Dedifferentiated amniotic fluid mesenchymal stem cell (primary cell): ENCODE results near the gene COA7.
A peak's percentile ranks its signal among the peaks of the same experiment; 100 is the strongest.

ENCODE experiments used
- DNase-seq: peaks from one replicate; pipeline ENCODE4 v3.0.0-alpha.2; 2016; ENCODE audit errors: extremely low spot score

Gene COA7

DNA sequence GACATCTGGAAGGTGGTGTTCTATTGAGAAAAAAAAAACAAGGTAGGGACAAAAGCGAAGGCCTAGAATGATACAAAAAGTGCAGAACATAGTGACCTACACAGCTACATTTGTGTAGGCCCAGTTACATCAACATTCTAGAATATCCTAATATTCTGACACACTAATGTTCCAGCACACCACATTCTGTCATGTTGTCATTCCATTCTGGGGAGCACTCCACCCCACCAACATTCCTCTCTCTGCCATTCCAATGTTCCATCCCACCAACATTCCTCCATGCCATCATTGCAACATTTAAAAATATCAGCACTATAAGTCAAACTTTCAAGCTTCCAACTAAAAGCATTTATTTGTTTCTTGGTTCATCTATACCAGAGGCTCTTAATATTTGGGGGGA is 28.5 kb downstream of the COA7 start:
- peak; percentile 83 for DNase-seq

DNA sequence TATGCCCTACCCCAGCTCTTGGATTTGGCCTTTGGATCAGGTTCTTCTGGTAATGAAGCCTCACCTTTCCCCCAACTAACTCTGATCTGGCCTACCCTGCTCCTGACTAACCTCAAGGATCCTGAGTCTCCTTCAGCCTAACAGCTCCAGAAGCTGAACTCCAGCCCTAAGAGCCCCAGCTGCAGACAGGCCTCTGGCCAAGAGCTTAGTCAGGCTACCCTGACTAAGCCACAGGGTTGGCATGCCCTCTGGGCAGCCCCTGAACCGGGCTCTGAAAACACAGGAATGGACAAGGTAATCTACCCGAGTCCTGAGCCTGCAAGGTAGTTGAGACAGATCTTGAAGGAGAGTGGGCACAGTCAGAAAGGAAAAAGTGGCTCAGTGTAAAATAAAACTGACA is 29.4 kb downstream of the COA7 start:
- no peak for DNase-seq

DNA sequence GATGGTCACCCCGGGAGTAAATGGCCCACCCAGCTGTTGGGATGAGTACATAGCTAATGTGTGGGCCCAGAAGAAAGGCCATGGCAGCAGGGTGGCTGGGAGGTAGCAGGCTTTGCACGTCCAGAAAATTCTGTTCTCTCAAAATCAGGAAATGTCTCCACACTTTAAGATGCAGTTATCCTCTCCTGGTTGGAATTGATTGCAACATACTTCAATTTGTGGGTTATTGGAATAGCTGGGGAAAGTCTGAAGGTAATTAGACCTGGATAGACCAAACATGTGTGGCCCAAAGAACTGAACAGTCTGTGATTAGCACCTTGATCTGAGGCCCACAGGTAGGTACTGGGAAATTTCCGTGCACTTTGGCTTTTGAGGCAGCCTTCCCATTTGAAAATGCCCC is 30.2 kb downstream of the COA7 start:
- no peak for DNase-seq

DNA sequence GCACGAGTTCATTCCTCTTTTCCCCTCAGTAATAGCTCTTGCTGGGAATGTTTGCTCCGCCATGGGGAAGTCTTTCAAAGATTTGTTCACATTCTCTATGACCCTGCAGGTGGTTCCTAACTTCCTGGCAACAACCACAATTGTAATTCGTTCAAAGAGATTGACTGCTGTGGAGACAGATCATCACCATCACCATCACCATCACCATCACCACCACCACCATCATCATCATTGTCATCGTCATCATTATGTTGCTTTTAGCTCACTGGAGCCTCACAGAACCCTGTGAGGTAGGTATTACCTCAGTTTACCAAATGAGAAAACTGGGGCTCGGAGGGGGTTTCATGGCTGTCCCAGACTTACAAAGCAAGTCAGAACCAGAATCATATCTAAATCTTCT is 30.9 kb downstream of the COA7 start:
- DNase-seq: no peak

DNA sequence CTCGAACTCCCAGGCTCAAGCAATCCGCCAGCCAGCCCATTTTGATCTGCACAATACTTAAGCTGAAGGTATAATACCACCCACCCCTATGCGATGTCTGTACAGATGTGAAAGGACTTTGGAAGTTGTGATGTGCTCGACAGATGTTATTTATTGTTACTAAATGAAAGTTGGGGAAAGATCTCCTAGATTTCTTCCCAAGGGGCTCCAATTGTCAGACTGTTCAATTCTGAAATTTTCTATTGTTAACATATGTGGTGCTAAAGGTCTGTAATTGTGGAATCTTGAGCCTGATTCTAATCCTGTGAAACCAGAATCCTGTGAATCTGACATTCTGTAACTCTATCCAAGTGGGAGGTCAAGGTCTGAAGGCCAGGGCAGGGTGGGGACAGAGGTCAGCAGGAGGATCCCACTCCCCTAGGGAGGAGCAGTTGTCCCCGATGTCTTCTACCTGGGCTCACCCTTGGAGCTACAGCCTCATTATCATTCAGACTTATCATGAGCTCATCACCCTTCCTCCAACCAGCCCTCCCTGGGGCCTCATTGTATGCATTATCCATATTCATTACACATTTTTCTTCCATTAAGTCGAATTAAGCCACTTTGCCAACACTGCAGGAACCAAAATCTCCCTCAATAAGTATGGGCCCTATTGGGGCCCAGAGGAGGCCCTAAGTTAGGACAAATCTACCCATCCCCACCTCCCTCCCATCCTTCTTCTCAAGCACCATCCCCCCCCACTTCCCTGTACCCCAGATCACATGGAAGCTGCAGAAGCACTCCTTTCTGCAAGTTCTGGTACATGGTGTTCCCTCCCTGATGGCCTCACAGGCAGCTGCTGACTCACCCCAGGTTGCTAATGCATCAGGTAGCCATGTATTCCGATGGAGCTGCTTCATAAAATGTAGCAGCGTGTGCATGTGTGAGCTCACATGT is 32.9 kb downstream of the COA7 start:
- DNase-seq: no peak

DNA sequence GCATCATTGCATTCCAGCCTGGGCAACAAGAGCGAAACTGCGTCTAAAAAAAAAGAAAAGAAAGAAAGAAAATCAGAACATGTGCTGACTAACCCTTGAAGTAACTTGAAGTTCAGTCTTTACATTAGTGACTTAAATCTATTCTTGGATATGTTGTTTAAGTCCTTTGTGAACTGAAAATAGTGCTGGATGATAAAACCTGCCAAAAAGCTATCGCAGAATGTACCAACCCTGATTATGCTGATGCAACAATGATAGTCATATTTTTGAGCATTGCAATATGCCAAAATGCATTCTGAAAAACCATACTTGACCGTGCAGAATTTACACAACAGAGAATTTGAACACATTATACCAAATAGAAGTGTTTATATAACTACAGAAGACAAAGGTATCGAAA is 34.4 kb downstream of the COA7 start:
- no peak for DNase-seq

DNA sequence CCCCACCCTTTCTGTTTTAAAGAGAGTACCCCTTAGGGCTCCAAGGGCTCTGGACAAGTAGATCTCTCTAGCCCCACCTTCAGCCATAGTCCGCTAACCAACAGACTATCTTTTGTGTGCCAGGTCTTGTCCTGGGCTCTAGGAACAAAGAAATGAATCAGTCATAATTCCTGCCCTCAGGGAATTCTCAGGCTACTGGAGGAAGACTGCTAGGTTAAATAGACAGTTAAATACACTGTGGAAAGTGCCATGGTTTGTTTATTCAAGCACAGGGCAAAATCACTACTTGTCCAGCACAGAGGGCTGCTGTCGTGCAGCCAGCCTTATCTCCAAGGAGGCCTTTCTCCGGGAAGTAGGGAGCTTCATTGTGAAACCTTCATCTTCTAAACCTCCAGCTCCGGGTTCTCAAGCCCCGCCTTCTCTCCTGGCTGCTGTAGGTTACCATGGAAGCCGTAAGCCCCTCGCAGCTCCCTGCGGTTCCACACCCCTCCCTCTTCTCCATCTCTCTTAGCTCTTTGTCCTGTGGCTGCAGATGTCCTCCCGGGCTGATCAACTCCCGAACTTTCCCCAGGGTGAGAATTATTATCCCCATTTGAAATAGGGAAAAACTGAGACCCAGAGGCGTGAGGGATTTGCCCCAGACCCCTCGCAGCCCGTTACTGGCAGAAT is 35.4 kb downstream of the COA7 start:
- DNase-seq: peak; percentile 57

DNA sequence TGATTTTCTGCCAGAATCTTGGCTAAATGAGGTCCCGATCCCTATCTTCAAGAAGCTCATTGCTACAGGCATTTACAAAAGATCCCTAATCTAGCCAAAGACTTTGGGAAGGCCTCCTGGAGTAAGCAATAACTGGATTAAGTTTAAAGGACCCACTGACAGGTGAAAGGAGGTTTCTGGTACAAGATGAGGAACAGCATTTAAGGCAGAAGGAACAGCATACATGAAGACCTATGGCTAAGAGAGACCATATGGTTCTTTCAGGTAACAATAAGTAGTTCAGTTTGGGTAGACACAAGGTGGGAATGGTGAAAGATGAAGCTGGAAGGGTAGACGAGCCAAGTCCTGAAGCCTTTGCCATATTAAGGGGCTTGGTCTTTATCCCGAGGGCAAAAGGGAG is 37.3 kb downstream of the COA7 start:
- DNase-seq: no peak

DNA sequence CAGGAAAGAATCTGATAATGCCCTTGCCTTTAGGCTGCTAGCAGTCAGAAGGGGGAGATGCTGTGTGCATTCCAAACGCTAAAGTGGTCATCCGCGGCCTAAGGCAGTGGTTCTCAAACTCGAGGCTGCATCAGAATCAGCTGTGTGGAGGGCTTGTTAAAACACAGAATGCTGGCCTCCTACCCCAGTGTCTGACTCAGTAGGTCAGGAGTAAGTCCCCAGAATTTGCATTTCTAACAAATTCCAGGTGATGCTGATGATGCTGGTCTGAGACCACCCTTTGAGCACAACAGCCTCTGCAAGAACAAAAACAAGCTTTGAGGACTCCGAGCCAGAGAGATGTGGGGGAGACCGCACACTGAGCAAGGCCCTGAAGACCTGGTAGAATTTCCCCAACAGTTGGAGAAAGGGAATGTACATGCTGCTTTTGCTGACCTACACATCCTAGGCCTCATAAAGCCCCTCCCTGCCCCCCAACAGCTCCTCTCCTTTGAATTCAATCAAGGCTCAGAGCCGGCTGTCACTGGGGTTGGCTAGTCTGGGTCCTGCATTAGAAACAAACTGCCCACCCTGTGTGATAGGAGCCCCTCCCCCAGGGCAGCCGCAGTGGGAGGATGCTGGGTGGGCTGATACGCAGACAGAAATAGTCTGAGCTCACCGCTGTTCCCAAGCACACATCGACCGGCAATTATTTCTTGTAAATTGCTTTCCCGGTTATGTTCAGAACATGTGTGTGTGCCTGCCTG is 38.1 kb downstream of the COA7 start:
- no peak for DNase-seq

DNA sequence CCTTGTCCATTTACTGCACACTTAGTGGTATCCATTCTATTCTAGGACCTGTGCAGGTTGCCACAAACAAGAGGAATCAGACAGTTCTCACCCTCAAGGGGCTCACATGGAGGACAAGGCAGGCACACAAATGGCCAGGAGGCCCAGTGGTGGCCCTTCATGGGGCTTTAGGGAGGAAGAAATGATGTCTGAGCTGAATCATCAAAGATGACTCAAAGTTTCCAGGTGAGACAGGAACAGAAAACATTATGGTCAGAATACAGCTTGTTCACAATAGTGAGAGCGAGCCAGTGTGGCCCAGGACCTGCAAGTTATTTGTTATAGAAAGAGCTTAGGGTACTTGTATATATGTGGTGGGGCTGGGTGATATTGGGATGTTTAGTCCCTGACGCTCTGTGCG is 38.8 kb downstream of the COA7 start:
- no peak for DNase-seq

DNA sequence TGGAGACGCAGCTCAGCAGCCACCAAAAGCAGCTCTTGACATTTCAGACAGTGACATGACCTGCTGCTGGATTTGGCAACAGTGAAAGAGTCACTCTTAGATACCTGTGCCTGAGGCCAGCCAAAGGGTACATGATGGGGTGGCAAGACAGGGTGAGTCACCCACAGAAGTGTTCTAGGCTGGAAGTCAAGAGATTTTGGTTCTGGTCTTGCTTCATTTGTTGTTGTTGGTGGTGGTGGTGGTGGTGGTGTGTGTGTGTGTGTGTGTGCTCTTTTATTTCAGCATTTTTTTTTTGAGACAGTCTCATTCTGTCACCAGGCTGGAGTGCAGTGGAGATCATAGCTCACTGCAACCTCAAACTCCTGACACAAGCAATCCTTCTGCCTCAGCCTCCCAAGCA is 39.4 kb downstream of the COA7 start:
- DNase-seq: no peak

DNA sequence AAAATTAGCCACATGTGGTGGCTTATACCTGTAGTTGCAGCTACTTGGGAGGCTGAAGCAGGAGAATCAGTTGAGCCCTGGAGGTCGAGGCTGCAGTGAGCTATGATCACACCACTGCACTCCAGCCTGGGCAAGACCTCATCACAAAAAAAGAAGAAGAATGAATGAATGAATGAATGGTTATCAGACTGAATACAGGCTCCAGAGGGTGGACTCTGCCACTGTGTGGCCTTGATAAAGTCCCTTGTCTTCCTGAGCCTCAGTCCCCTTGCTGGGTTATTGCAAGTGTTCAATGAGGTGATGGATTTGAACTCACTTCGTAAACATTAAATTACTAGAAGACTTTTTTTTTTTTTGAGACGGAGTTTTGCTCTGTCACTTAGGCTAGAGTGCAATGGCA is 40.4 kb downstream of the COA7 start:
- DNase-seq: no peak

DNA sequence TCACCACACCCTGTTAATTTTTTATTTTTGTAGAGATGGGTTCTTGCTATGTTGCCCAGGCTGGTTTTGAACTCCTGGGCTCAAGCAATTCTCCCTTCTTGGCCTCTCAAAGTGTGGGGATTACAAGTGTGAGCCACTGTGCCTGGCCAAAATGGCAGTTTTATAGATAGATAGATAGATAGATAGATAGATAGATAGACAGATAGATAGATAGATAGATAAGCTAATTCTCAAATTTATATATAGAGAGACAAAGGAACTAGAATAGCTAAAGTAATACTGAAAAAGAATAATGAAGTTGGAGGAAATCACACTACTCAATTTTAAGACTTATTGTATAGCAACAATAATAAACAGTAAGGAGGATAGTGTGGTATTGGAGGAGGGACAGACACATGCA is 44.1 kb downstream of the COA7 start:
- DNase-seq: no peak

DNA sequence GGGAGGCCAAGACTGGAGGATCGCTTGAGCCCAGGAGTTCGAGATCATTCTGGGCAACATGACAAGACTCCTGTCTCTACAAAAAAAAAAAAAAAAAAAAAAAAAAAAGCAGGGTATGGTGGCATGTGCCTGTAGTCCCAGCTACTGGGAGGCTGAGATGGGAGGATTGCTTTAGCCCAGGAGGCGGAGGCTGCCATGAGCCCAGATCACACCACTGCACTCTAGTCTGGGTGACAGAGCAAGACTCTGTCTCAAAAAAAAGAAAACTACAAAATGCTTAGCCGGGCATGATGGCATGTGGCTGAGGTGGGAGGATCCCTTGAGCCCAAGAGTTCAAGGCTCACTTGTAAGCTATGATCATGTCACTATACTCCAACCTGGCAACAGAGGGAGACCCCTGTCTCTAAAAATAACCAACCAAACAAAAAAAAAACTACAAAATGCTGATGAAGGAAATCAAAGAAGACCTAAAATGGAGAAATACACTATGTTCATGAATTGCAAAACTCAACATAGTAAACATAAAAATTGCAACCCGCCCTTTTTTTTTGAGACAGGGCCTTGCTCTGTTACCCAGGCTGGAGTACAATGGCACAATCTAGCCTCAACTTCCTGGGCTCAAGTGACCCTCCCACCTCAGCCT is 44.8 kb downstream of the COA7 start:
- no peak for DNase-seq

DNA sequence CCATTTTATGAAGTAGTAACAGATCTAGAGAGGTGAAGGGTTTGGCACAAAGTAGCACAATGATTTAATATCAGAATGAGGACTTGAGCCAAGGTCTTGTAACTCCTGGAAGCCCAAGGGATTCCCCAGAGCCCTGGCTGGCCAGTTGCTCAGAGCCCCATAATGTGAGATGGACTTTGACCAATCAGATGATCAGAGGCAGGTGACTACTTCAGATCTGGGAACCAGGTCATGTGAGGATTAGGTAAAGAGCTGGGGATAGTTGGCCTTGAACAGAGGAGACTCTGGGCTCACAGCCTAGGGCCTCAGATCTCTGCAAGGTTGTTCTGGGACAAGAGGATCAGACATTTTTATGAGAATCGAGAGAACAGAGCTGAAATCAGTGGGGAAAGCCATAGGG is 46.2 kb downstream of the COA7 start:
- DNase-seq: no peak

DNA sequence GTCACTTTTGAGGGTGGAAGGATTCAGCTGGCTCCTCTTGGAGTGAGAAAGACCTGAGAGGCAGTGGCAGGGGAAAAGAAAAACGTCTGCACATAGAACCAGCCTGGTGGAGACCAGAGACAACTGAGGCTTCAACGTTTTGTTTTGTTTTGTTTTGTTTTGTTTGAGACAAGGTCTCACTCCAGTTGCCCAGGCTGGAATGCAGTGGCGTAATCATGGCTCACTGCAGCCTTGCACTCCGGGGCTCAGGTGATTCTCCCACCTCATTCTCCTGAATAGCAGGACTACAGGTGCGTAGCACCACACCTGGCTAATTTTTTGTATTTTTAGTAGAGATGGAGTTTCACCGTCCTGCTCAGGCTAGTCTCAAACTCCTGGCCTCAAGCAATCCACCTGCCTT is 52.9 kb downstream of the COA7 start:
- no peak for DNase-seq

DNA sequence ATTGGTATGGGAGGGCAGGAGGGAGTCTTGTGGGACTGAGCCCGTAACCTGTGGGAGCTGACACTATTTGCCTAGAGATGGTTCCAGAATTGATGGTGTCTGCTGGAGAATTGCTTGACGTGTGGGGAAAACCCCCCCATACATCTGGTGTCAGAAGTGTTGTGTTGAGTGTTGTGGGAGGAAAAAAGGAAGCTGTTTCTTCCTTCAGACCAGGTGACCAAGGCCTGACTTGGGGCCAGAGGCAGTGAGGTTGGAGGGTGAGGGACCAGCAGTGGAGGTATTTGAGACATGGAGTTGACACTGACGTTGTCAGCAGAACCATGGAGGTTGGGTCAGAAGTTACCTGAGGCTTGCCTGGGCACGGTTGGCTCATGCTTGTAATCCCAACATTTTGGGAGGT is 56.8 kb downstream of the COA7 start:
- DNase-seq: no peak

DNA sequence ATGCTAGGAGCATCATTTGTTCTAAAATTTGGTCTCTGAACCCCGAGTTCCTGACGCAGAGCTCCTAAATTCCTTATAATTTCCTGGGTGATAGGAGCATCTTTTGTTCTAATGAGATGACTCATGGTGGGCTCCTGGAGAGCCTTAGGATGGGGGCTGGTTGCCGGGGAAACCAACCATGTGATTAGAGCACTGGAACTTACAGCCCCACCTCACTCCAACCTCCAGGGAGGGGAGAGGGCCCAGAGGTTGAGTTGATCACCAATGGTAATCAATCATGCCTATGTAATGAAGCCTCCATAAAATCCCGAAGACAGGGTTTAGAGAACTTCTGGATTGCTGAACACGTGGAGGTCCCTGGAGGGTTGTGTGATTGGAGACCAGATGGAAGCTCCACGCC is 57.5 kb downstream of the COA7 start:
- no peak for DNase-seq

DNA sequence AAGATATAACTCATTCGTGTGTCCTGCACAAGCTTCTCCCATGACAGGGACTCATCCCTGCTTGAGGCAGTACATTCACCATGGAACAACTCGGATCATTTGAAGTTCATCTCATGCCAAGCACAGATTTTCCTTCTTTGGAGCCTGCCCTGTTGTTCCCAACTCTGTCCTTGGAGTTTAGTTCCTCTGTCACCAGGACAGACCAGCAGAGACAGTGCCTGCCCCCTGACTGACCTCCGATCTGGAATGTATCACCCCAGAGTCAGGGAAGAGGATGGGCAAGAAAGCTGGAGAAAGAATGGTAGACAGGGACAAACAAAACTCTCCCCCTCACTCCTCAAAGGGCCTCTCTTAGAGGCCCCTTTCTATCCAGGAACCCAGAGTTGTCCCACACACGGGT is 60.2 kb downstream of the COA7 start:
- no peak for DNase-seq

DNA sequence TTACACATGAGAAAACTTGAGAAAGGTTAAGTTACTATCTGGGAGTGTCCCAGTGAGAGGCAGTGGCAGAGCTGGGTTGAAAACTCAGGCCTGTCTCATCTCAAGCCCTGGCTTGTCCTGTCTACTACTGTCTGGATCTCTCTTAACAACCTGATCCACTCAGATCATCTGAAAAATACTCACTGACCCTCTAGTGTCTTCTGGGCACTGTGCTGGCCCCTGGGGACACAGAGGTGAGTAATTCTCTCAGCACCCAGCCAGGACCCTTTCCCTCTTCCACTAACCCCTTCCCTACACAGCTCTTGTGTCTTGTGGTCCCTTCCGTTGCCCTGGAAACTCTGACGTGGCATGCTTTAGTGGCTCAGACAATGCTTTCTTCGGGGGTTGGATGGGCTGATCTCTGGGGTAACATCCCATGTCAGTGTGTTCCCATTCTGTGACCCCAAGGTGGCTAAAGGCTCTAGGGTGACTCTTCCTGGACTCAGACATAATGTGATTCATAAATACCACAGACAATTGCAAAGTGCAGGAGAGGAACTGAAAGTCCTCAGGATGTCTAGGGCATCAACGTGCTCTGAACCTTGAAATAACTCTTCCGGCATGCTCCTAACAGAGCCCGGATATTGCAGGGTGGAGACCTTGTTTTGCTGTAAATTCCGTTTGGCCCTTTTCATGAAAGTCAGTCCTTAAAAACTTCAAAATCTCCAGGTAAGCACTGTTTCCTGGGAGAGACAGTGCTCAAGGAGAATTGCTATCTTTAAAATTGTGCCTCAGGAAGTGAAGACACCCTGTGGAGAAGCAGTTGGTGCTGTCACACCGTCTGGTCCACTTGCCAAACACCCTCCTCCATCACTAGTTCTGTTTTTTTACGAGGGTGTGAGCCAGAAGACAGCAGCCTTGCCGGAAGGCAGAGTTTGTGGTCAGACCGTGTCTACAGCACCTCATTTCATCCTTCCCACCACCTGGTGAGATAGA is 61.1 kb downstream of the COA7 start:
- DNase-seq: no peak
